Left cardiac atrium (tissue), 4 donors: ENCODE data around the gene ZBTB5. TPM values are rescaled to one million over a fixed set of nuclear protein-coding genes. Genes with fewer than 3 reads are reported as not detected.
"Not testable (repeated sequence)": the region's sequence is repeated elsewhere in the genome, so short reads cannot be mapped to it uniquely, and the experiment has no call there.

ENCODE experiments used
- ATAC-seq, 2 donors: fragments of 200-7000 bp; cut with Tn5 transposase; one replicate each; pipeline ENCODE4 v1.9.1; 2020; ENCODE audit warnings: mild to moderate bottlenecking in 2 of 2, moderate library complexity in 2 of 2
- DNase-seq: peaks from one replicate; pipeline ENCODE4 v3.0.0-alpha.2; 2020
- intact Hi-C, 2 donors: fragments of 100-400 bp; cut with DNase I; formaldehyde crosslinking; loops; one replicate each; pipeline versions ENCODE4 v1.14.1 to v1.15.1; 2022 to 2023
- long read RNA-seq: library from polyadenylated mRNA; unstranded; transcript quantifications from one replicate; pipeline ENCODE4 v2.0.0, GENCODE V29; 2021
- total RNA-seq, 2 donors: library from RNA; stranded (reverse); fragmentation: NEBNext Ultra II Directional; extraction: Animal tissue kit (Norgen Biotek cat#: 25700); gene quantifications; one replicate each; pipeline ENCODE4 v1.2.1, GENCODE V29; 2021
- donor health status: DM: no; HTN: yes; CAD: no.
- donor health status: DM: no; HTN: yes; CAD: no; lungs with severe emphysema.
- donor health status: DM: yes; HTN: yes; CAD: no.
- donor health status: Dilated cardiomyopathy.

Gene ZBTB5, protein sequence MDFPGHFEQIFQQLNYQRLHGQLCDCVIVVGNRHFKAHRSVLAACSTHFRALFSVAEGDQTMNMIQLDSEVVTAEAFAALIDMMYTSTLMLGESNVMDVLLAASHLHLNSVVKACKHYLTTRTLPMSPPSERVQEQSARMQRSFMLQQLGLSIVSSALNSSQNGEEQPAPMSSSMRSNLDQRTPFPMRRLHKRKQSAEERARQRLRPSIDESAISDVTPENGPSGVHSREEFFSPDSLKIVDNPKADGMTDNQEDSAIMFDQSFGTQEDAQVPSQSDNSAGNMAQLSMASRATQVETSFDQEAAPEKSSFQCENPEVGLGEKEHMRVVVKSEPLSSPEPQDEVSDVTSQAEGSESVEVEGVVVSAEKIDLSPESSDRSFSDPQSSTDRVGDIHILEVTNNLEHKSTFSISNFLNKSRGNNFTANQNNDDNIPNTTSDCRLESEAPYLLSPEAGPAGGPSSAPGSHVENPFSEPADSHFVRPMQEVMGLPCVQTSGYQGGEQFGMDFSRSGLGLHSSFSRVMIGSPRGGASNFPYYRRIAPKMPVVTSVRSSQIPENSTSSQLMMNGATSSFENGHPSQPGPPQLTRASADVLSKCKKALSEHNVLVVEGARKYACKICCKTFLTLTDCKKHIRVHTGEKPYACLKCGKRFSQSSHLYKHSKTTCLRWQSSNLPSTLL
- total RNA-seq = 1 to 10 TPM; 5.4 to 7.8 TPM
- long read RNA-seq, full-length matches to known transcripts = 1 of 1 reads
- long read RNA-seq, partial matches to known transcripts = 0 of 1 reads
- long read RNA-seq, other reads (novel, unspliced or antisense) = 0 of 1 reads

GRCh38 chr9:37465249-37466036 is at the start of gene ZBTB5:
TSS of gene ZBTB5 (minus strand) at chr9:37465450. CDS start at chr9:37442551, 22,899 bp downstream.
- DNase-seq = peak; percentile 99
- ATAC-seq = peak; percentile 90 to 93
- intact Hi-C loops = no loop called here

DNA sequence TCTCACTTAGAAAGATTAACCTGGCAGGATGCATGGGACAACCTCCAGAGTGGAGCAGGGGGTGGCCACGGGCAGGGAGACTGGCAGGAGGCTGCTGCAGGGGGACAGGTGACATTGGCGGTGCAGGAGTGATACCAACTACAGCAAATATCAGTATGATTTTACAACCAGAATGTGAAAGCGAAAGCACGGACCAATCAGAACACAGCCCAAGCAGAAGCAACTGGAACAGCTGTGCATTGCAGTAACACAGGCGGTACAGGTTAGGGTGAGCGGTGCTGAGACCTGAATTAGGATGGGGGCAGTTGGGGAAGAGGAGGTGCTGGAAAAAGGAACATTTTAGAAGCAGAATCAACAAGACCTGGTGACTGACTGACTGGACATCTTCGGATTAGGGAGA is 49.7 kb upstream of the ZBTB5 start:
- ATAC-seq = no peak
- DNase-seq = no peak
- intact Hi-C loops = loop anchor here in 1 of 2 donors (10.0 kb wide), 1 partner anchor 50 kb away; no protein-coding TSS in a partner anchor

DNA sequence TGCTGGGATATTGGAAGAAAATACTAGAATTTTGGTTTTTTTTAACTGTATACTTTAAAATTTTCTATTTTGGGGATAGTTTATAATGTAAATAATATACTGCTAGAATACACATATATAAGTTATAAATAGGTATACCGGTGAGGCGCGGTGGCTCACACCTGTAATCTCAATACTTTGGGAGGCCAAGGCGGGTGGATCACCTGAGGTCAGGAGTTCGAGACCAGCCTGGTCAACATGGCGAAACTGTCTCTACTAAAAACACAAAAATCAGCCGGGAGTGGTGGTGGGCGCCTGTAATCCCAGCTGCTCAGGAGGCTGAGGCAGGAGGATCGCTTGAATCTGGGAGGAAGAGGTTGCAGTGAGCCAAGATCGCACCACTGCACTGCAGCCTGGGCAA is 49.2 kb upstream of the ZBTB5 start:
- DNase-seq, ATAC-seq: not testable (repeated sequence)
- intact Hi-C loops = loop anchor here in 1 of 2 donors (10.0 kb wide), 1 partner anchor 50 kb away; no protein-coding TSS in a partner anchor

- no peak for ATAC-seq
- DNase-seq = no peak
- intact Hi-C loops = loop anchor here in 1 of 2 donors (10.0 kb wide), 1 partner anchor 52 kb away; no protein-coding TSS in a partner anchor
Observed at GRCh38 chr9:37512437-37512836, 47.2 kb upstream of the ZBTB5 start.

DNA sequence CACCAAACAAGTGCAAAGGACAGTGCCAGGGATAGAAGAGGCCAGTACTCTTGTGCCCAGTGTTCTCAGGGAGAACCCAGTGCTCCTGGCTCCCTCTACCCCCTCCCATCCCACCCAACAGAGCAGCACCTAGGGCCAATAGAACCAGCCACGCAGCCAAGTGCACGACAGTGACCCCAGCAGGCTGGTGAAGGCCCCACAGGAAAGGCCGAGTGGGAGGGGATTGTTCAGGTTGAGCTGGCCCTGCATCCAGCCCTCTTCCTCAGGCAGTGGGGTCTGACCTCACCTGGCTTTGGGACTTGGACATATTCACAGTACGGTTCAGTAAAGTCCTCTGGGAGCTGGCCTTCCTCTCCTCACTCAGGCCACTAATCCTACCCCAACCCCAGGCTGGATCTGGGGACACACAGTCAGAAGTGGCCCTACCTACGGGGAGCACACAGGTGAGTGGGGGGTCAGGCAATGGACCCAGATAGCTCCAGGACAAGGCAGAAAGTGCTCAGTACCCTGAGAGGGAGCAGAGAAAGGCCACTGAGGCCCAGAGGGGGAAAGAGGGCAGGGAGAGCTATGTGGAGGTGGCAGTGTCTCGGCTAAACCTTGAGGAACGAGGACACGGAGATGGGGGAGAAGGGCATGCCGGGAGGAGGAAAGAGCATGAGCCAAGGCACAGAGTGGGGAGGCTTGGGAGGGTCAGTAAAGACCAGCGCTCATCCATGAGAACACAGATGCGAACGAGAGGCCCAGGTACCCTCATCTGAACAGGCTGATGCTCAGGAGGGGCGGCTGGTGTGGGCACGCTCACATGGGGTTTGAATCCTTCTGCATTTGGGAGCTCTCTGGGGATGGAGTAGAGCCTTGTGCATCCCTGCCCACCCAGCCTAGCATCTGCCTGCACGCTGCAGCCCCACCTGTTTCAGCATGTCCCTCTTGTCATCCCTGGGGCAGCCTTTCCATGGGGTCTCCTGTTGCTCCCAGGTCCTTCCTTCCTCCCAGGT is 46.1 kb upstream of the ZBTB5 start:
- intact Hi-C loops = loop anchor here in 1 of 2 donors (10.0 kb wide), 1 partner anchor 53 kb away; no protein-coding TSS in a partner anchor
- DNase-seq (no peak), ATAC-seq (peak in 1 of 2 donors; percentile 34)

DNA sequence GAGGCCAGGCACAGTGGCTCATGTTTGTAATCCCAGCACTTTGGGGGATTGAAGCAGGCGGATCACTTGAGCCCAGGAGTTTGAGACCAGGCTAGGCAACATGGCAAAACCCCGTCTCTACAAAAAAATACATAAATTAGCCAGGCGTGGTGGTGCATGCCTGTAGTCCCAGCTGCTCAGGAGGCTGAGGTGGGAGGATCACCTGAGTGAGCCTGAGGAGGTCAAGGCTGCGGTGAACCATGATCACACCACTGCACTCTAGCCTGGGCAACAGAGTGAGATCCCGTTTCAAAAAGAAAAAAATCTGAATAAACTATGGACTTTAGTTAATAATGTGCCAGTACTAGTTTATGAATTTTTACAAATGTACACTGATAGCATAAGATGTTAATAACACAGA is 44.8 kb upstream of the ZBTB5 start:
- ATAC-seq, DNase-seq: not testable (repeated sequence)
- intact Hi-C loops = loop anchor here in 1 of 2 donors (10.0 kb wide), 1 partner anchor 55 kb away; no protein-coding TSS in a partner anchor

DNA sequence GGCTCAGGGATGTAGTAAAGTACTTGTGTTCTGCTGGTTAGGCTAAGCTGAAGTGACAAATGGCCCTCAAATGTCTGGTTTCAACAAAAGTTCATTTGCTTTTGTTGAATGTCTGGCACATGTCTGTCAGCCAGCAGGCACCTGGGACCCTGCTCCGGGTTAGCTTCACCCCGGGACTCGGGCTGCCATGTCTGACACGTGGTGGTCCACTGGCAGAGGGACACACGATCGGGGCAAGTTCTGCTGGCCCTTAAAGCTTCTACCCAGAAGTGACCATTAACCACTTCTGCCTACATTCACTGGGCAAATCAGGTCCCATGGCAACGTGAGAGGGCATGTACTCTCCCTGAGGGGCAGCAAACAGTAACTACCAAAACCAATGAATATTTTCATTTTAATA is 44.3 kb upstream of the ZBTB5 start:
- ATAC-seq (no peak), DNase-seq (no peak)
- intact Hi-C loops = no loop called here

DNA sequence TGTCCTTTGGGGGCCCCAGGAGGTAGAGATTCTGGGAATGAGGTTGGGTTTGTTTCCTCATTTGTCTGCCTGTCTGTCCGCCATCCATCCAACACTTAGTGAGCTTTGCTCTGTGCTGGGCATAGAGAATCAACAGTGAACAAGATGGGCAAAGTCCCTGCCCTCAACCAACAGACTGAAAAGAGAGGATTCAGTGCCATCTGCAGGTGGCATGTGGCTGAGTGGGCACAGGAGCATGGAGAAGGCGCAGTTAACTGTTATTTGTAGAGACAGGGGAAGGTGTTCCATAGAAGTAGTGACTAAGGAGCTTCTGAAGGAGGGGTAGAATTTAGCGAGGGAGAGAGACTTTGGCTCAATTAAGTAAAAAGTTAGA is 43.6 kb upstream of the ZBTB5 start:
- ATAC-seq (no peak), DNase-seq (no peak)
- intact Hi-C loops = no loop called here

- intact Hi-C loops = no loop called here
- no peak for DNase-seq
- ATAC-seq = peak in 1 of 2 donors; percentile 76
Observed at GRCh38 chr9:37508135-37508833, 43.0 kb upstream of the ZBTB5 start.

DNA sequence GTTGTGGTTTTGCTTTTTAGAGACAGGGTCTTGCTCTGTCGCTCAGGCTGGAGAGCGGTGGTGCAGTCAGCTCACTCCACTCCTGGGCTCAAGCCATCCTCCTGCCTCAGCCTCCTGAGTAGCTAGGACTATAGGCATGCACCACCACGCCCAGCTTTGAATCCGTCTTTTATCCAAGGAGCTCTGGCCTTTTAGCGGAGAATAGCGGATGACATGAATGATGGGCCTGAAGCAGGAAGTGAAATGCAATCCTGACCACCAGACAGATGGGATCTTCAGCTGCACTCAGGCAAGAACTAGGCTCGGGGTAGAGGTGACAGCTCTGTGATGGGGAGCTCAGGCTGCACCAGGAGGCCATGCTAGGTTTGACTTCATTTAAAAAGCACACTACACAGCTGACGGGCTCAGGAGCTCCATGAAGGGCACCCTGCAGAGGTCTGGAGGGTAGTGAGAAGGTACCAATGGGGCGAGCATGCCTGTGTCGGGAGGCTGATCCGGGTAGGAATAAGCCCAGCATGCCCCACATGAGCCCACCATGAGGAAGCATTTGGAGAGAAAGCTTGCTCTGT is 42.4 kb upstream of the ZBTB5 start:
- no peak for ATAC-seq
- intact Hi-C loops = no loop called here
- DNase-seq = no peak

DNA sequence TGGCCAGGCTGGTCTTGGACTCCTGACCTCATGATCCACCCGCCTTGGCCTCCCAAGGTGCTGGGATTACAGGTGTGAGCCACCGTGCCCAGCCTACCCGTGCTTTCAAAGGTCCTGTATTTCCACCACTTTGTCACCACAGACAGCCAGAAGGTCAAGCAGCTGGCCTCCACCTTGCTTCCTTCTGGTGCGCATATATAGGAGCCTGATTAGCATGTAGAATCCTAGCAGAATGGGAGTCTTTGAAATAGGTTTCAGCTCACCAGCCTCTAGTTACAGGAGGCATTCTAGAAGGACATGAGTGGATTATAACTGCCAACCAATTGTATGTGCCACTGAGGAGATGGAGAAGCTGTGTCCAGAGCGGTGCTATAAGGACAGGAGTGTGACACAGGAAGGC is 39.4 kb upstream of the ZBTB5 start:
- DNase-seq = no peak
- intact Hi-C loops = no loop called here
- no peak for ATAC-seq

DNA sequence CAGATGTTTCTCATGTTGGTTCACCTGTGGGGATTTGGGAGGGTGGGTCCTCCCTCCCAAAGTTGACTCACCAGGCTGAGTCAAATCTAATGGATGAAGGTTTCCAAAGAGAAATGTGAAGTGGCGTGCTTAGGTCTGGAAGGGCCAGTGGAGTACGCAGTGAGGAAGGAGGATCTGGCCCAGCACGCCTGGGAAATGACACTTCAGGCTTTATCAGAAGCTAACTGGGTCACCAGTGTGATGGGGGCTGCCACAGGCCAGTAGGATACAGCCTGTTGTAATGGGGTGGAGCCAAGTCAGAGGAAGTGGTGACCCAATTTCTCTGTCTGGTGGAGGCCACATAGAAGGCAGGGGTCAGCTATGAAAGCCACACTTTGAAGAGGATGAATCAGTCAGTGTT is 38.5 kb upstream of the ZBTB5 start:
- intact Hi-C loops = no loop called here
- ATAC-seq = peak; percentile 56 to 77
- DNase-seq = peak; percentile 50

- intact Hi-C loops = no loop called here
- ATAC-seq (no peak), DNase-seq (no peak)
Observed at GRCh38 chr9:37501957-37502596, 36.8 kb upstream of the ZBTB5 start.

GRCh38 chr9:37499297-37499696 is 34.0 kb upstream of the ZBTB5 start:
- intact Hi-C loops = no loop called here
- no peak for DNase-seq
- ATAC-seq = no peak

- DNase-seq (no peak), ATAC-seq (no peak)
- intact Hi-C loops = no loop called here
Observed at GRCh38 chr9:37498457-37498856, 33.2 kb upstream of the ZBTB5 start.

DNA sequence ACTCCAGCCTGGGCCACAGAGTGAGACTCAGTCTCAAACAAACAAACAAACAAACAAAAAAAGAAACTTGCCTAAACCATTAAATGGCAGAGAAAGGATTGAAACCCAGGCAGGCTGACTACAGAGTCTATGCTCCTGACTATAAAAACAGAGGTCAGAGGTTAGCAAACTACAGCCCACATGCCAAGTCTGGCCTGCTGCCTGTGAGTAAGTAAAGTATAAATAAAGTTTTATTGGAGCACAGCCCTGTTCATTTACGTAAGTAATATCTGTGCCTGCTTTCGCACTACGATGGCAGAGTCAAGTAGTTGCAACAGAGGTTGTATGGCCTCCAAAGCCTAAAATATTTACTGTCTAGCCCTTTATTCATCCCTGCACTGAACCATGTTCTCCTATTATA is 32.1 kb upstream of the ZBTB5 start:
- DNase-seq (no peak), ATAC-seq (no peak)
- intact Hi-C loops = no loop called here

GRCh38 chr9:37496020-37496419 is 30.8 kb upstream of the ZBTB5 start:
- DNase-seq (no peak), ATAC-seq (no peak)
- intact Hi-C loops = no loop called here
